ENCODE data around the gene IPP.
A peak's percentile ranks its signal among the peaks of the same experiment; 100 is the strongest.
"Not testable (repeated sequence)": the region's sequence is repeated elsewhere in the genome, so short reads cannot be mapped to it uniquely, and the experiment has no call there.

Gene IPP

DNA sequence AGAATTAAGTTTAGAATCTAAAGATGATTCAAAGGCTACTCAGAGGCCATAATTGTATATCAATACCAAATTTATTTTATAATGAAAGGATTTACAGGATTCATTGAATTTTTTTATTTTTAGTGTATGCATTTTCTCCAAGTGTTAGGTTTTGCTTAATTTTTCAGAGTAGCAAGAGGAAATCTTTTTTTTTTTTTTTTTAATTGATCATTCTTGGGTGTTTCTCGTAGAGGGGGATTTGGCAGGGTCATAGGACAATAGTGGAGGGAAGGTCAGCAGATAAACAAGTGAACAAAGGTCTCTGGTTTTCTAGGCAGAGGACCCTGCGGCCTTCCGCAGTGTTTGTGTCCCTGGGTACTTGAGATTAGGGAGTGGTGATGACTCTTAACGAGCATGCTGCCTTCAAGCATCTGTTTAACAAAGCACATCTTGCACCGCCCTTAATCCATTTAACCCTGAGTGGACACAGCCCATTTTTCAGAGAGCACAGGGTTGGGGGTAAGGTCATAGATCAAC is 10.8 kb downstream of the IPP start:
- DNase-seq (ENCODE audit: low read depth in 3 of 3, low spot score in 1 of 3) = not testable (repeated sequence)

- no peak for DNase-seq (ENCODE audit: low read depth in 3 of 3, low spot score in 1 of 3)
These were observed 11.3 kb downstream of the IPP start for GRCh38 chr1:45739137-45739536.

GRCh38 chr1:45730780-45731319 is 19.6 kb downstream of the IPP start:
- DNase-seq (ENCODE audit: low read depth in 3 of 3, low spot score in 1 of 3) = no peak

DNA sequence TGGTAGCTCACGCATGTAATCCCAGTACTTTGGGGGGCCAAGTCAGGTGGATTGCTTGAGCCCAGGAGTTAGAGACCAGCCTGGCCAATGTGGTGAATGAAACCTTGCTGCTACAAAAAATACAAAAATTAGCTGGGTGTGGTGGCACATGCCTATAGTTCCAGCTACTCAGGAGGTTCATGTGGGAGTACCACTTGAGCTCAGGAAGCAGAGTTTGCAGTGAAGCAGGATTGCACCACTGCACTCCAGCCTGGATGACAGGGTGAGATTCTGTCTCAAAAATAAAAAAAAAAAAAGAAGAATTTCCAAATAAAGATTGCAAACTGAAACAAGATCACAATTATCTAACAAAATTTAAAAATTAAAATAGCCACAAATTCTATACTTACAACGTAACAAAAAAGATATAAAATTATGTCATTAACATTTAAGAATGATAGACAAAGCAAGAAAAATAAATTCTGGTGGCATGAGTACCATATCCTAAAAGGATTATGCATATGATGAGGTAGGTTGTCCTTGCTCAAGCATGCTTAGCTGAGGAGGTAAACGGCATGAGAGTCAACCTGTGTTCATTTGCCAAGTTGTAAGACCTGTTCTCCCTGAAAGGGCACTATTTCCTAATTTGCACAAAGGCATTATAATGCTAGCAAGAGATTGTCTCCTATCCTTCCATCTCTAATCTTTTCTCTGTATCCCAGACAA is 20.2 kb downstream of the IPP start:
- DNase-seq (ENCODE audit: low read depth in 3 of 3, low spot score in 1 of 3) = no peak

DNA sequence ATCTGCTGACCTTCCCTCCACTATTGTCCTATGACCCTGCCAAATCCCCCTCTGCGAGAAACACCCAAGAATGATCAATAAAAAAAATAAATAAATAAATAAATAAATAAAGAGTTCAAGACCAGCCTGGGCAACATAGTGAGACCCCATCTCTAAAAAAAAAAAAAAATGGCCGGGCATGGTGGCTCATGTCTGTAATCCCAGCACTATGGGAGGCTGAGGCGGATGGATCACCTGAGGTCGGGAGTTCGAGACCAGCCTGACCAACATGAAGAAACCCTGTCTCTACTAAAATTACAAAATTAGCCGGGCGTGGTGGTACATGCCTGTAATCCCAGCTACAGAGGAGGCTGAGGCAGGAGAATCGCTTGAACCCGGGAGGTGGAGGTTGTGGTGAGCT is 24.4 kb downstream of the IPP start:
- not testable (repeated sequence) for DNase-seq (ENCODE audit: low read depth in 3 of 3, low spot score in 1 of 3)

DNA sequence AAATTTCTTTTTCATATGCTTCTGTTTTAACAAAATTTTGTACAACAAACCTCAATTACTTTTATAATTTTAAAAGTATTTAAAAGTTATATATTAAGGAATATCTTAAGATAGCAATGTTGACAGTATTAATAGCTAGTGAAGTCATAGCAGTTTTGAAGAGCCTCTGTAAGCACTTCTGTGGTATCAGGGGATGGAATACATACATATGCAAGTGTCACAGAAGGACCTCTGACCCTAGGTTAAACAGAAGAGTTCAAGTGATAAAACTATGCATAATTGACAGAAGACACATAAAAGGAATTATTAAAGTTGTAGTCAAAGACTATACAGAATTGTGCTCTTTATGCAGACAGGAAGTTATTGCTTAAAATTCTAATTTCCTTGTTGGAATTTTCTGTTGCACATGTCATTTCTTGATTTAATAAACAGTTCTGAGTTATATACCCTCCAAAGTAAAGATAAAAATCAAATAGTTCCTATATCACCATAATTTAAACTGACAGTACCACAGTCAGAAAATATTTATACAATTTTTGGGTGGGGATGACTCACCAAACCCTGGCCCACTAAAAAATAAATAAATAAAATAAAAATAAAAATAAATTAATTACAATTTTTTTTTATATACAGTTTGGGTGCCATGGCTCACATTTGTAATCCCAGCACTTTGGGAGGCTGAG is 27.1 kb downstream of the IPP start:
- DNase-seq (ENCODE audit: low read depth in 3 of 3, low spot score in 1 of 3) = no peak

- DNase-seq (ENCODE audit: low read depth in 3 of 3, low spot score in 1 of 3) = no peak
These were observed 27.6 kb downstream of the IPP start for GRCh38 chr1:45722809-45723208.

DNA sequence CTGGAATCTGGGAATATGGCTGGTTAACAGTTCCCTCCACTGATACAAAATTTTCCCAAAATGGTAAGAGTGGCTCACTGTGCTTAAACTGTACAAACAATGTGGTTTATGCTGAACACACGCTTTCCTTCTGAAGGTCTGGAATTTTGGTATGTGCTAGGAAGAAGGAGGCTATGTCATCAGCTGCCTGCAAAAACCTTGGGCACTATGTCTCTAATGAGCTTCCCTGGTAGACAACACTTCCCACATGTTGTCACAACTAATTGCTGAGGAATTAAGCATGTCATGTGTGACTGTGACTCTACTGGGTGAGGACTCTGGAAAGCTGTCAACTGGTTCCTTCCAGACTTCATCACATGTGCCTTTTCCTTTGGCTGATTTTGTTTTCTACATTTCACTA is 29.2 kb downstream of the IPP start:
- no peak for DNase-seq (ENCODE audit: low read depth in 3 of 3, low spot score in 1 of 3)

DNA sequence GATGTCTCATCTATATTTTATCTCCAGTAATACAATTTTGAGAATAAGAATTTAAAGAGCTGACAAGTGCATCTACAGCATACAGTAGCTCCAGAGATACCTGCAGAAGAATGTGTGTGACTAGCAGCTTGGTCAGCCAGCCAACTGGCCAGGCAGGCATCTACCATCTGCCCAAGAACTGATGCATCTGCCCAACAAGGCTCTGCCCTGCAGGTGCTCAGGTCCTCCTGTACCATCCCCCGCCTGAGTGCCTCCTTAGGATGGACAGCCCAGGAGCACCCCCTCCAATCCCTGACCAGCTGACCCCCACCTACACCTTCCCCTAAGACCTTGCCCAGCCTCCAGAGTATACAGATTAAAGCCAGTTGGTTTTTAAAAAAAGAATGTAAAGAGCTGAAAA is 32.2 kb downstream of the IPP start:
- DNase-seq (ENCODE audit: low read depth in 3 of 3, low spot score in 1 of 3) = no peak

DNA sequence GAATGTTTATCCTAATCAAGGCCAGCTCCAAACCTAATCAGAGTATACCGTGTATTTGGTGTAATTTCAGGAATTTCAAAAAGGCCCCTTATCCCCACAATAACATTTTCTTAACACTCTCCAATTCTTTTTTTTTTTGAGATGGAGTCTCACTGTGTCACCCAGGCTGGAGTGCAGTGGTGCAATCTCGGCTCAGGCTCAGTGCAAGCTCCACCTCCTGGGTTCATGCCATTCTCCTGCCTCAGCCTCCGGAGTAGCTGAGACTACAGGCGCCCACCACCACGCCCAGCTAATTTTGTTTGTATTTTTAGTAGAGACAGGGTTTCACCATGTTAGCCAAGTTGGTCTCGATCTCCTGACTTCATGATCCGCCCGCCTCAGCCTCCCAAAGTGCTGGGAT is 33.1 kb downstream of the IPP start:
- DNase-seq (ENCODE audit: low read depth in 3 of 3, low spot score in 1 of 3) = not testable (repeated sequence)

- DNase-seq (ENCODE audit: low read depth in 3 of 3, low spot score in 1 of 3) = no peak
These were observed 33.8 kb downstream of the IPP start for GRCh38 chr1:45716700-45717099.

- DNase-seq (ENCODE audit: low read depth in 3 of 3, low spot score in 1 of 3) = no peak
These were observed 36.7 kb downstream of the IPP start for GRCh38 chr1:45713711-45714110.

- no peak for DNase-seq (ENCODE audit: low read depth in 3 of 3, low spot score in 1 of 3)
These were observed 45.8 kb downstream of the IPP start for GRCh38 chr1:45704637-45705036.

- DNase-seq (ENCODE audit: low read depth in 3 of 3, low spot score in 1 of 3) = no peak
These were observed 55.6 kb downstream of the IPP start for GRCh38 chr1:45694823-45695222.

GRCh38 chr1:45693811-45694210 is 56.6 kb downstream of the IPP start:
- not testable (repeated sequence) for DNase-seq (ENCODE audit: low read depth in 3 of 3, low spot score in 1 of 3)

DNA sequence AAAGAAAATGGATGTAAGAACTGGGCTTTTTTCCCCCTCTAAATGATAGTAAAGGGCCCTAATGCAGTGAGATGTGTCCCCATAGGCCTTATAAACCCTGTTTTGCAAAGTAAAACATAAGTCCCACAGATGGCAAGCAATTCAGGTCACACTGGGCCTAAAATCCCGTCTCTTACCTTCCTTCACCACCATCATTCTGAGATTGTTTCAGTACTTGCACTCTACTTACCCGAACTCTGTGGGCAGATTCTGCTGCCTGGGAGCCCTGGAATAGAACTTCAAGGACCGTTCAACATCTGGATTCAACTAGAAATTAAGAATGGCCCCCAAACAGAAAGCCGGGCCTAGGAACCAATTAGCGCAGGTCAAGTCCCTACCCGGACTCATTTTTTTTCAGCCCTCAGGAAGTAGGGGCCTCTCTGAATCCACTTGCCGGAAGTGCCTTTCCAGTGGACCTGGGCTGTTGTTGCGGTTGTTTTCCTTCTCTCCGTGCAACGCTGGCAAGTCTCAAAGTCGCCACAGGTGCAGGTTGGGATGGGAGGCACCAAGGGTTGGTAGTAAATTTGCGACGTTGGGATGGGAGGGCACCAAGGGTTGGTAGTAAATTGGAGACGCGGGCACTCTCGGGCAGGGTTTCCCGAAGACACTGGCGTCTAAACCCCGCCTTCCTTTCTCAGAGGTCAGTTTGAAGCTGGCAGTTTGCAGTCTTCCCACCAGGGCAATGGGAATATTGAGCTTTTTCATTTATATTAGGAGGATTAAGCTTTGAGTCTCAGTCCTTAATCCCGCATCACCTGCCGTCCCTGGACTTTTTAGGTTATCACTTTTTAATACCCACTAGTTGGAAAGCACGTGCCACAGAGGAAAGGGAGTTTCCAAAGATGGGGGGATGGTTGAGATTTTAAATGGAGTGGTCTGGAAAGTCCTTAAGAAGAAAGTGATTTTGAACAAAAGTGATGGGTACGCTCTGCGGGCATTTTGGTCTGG is 62.4 kb downstream of the IPP start, which contains the start of gene TMEM69:
Gene TMEM69, plus strand, starts transcription at position 428 of the 987 bp plus-strand sequence. CDS start 2,888 bp downstream, outside the sequence.
- DNase-seq (ENCODE audit: low read depth in 3 of 3, low spot score in 1 of 3) = peak; percentile 35 to 57 (median 53)

DNA sequence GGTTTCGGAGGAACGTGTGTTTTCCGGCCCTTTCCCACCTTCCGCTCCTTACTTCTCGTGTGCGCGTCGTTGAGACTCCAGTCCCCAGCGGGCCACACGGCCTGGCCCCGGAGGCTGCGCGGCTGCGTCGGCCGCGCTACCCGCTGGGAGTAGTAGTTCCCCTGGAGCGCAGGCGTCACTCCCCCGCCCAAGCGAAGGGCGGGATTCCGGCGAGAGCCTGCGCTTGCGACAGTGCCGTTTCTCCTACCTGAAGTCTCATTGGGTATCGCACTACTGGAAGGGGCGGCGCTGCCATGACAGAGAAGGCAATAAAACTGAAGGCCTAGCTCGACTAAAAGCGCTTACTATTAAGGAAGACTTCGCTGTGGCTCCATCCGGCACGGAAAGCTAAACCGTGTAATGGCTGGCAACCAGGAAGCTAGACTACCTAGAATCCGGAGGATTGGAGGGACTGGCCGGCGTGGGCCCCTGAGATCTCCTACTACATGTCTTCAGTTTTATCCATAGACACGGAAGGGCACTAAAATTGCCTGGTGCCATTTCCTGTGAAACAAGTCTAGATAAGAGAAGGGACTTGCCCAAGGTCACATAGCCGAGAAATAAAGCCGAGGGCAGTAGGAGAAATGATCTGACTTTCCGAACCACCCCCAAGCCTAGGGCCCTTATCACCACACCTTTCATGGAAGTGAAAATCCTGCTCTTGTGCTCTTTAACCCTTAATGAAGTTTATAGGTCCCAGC is 63.3 kb downstream of the IPP start:
- peak; percentile 86 to 93 (median 91) for DNase-seq (ENCODE audit: low read depth in 3 of 3, low spot score in 1 of 3)

- DNase-seq (ENCODE audit: low read depth in 3 of 3, low spot score in 1 of 3) = peak; percentile 94 to 97 (median 97)
These were observed 64.0 kb downstream of the IPP start, which contains the start of gene GPBP1L1 for GRCh38 chr1:45686288-45687013. Gene GPBP1L1, minus strand, starts transcription at chr1:45686533. Its CDS starts 27,446 bp downstream, at chr1:45659087.

- DNase-seq (ENCODE audit: low read depth in 3 of 3, low spot score in 1 of 3) = peak; percentile 16 to 42 (median 28)
These were observed 64.5 kb downstream of the IPP start for GRCh38 chr1:45686015-45686287.

Measured in stimulated activated CD4-positive, alpha-beta T cell treated with anti-CD3 and anti-CD28 coated beads, TNF-alpha, amount 100 ng/mL, for 1 hour (primary cell).